Measurements from ENCODE around the gene KCNJ4. TPM values are rescaled to one million over a fixed set of nuclear protein-coding genes. Genes with fewer than 3 reads are reported as not detected.
"Not testable (repeated sequence)": the region's sequence is repeated elsewhere in the genome, so short reads cannot be mapped to it uniquely, and the experiment has no call there.

The KCNJ4 gene
- total RNA-seq, 1 experiment from 2014 or later: 0.92 TPM

DNA sequence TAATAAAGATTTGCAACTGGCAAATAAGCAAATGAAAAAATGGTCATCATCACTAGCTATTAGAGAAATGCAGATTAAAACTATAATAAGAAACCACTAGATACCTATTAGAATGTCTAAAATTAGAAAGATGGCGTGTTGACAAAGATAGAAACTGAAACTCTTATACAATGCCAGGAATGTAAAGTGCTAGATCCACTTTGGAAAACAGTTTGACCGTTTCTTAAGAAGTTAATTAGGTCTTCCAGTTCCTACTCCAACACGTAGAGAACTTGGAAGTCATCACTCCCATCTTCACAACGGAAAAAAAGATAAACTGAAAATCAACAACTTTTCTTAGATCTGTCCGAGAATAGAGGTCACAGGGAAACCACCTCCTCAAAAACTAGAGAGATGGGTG lies 68.1 kb downstream of the KCNJ4 start:
- H3K79me1 ChIP-seq (ENCODE audit: insufficient read depth, low read depth, low read length, poor library complexity, severe bottlenecking); H2BK20ac ChIP-seq (ENCODE audit: low read depth, low read length, poor library complexity, severe bottlenecking); H2BK5ac ChIP-seq (ENCODE audit: insufficient read length, low read length); H2AK5ac ChIP-seq (ENCODE audit: insufficient read length, low read length); H3K23me2 ChIP-seq (ENCODE audit: insufficient read length, low read depth, low read length, poor library complexity, severe bottlenecking); H2BK120ac ChIP-seq (ENCODE audit: low read depth, low read length, poor library complexity, severe bottlenecking); H4K5ac ChIP-seq (ENCODE audit: insufficient read length, low read depth, low read length); H3K4me1 ChIP-seq (ENCODE audit: insufficient read depth, low read length); H3K18ac ChIP-seq (ENCODE audit: insufficient read length, low read depth, low read length); H3K27me3 ChIP-seq (ENCODE audit: insufficient read depth, low read length); H3K9ac ChIP-seq (ENCODE audit: extremely low read depth, insufficient read length, low read length); H3K4ac ChIP-seq (ENCODE audit: low read depth, low read length); H3K4me2 ChIP-seq (ENCODE audit: insufficient read depth, insufficient read length, low read length); H3K27me3 Mint-ChIP-seq (ENCODE audit: low read depth); H4K8ac ChIP-seq (replicated peaks; ENCODE audit: insufficient read length, low read depth, low read length); H3K9me3 Mint-ChIP-seq; H4K91ac ChIP-seq (ENCODE audit: insufficient read length, low read depth, low read length); H3T11ph ChIP-seq (ENCODE audit: low read length); H2BK12ac ChIP-seq (ENCODE audit: insufficient read length, low read depth, low read length); H3K4me3 Mint-ChIP-seq; H3K23ac ChIP-seq (ENCODE audit: insufficient read length, low read depth, low read length); H3K9me3 ChIP-seq (ENCODE audit: control insufficient read depth, low read depth, low read length); H3K14ac ChIP-seq (ENCODE audit: insufficient read depth, low read length); H3K27ac ChIP-seq (ENCODE audit: insufficient read length, low read depth, low read length); H4K20me1 ChIP-seq (ENCODE audit: control insufficient read depth, insufficient read depth, insufficient read length); H2AFZ ChIP-seq (ENCODE audit: low read length); H3K56ac ChIP-seq (ENCODE audit: insufficient read length, low read depth, low read length); H3K36me3 Mint-ChIP-seq (ENCODE audit: insufficient read depth in 1 of 3, low read depth in 3 of 3); H2BK15ac ChIP-seq (ENCODE audit: low read depth, low read length); DNase-seq: not testable (repeated sequence)
- no CpG with 5 or more reads among the region's 5 CpGs for WGBS (ENCODE audit: extremely low coverage, insufficient read length, low lambda C conversion rate)
- peaks cover 57 to 63% of the 10 kb centered on the region in 2 experiments for H3K4me1 Mint-ChIP-seq
- peak overlapping the region in 1 of 3 experiments; percentile 82; a peak in 1 of 7 replicates for H3K27ac Mint-ChIP-seq
- H3K79me2 ChIP-seq (ENCODE audit: insufficient read depth, low read length): peaks cover 20% of the 10 kb centered on the region; the same call in 1 of the 2 replicates

All from H9 (cell line).